HCT116 (cell line): ENCODE measurements around the gene ZDHHC23. TPM values are rescaled to one million over a fixed set of nuclear protein-coding genes. Genes with fewer than 3 reads are reported as not detected.

Experiments
- ATAC-seq: fragments of 200-7000 bp; cut with Tn5 transposase; 2 replicates; pipeline ENCODE4 v1.9.1; 2020; ENCODE audit warnings: mild to moderate bottlenecking, moderate library complexity
- BruUV-seq: library from RNA; stranded (reverse); fragments of 400-500 nt; replicated peaks from 2 replicates; lab custom pipeline; 2021; lab: Mats Ljungman, UMichigan
- CTCF ChIA-PET: fragments of 300-600 bp; sonication (Branson Sonifier 250); formaldehyde crosslinking; loops from one replicate; lab custom pipeline; 2021; ENCODE audit warnings: antibody characterized with exemption; lab: Charles Lee
- POLR2A ChIA-PET: fragments of 300-600, 350-600 bp; sonication (Branson Sonifier 250); formaldehyde crosslinking; loops from one replicate; lab custom pipeline; 2021; ENCODE audit warnings: antibody characterized with exemption; lab: Charles Lee
- RAD21 ChIA-PET, 2 experiments: fragments of 300-600 bp; sonication (Branson Sonifier 250); formaldehyde crosslinking; loops; one replicate each; lab custom pipeline; 2023; ENCODE audit warnings: low total read pairs in 2 of 2; ENCODE audit not compliant: uncharacterized antibody in 2 of 2, unreplicated experiment in 2 of 2, low non-redundant PET in 1 of 2; lab: Charles Lee
- DNase-seq: peaks from one replicate; pipeline ENCODE4 v3.0.0-alpha.2; 2010; ENCODE audit warnings: low read depth, low spot score
- H2AFZ ChIP-seq: fragments of 200-600 bp; shearing (Covaris generic), sonication (generic); 2 replicates; pipeline ENCODE4 v1.6.1; 2017; ENCODE audit warnings: low read depth, mixed run types, mixed read lengths, antibody characterized with exemption, low read length; ENCODE audit not compliant: poor library complexity, severe bottlenecking
- H3K27ac ChIP-seq: 2 replicates; pipeline ENCODE4 v1.5.1; 2012; ENCODE audit warnings: low read depth, low read length
- H3K27me3 ChIP-seq: fragments of 200-600 bp; sonication (generic); 2 replicates; pipeline ENCODE4 v1.6.1; 2016; ENCODE audit warnings: mixed run types, low read length, mixed read lengths; ENCODE audit not compliant: insufficient read depth
- H3K36me3 ChIP-seq, 2 experiments: fragments of 200-500 bp in 1 of 2; fragments of 200-600 bp in 1 of 2; sonication (Bioruptor generic) in 1 of 2; sonication (generic) in 1 of 2; 2 replicates each; pipeline versions ENCODE4 v1.5.1 to v1.6.1; 2014 to 2016; ENCODE audit warnings: low read length in 2 of 2, inconsistent platforms in 1 of 2, mixed read lengths in 1 of 2, mixed run types in 1 of 2; ENCODE audit not compliant: insufficient read depth in 2 of 2, control insufficient read depth in 1 of 2
- H3K4me1 ChIP-seq, 2 experiments: fragments of 200-600 bp in 1 of 2; sonication (generic) in 1 of 2; 2 replicates each; pipeline versions ENCODE4 v1.5.1 to v1.6.1; 2012 to 2017; ENCODE audit warnings: low read length in 2 of 2, inconsistent platforms in 1 of 2, mild to moderate bottlenecking in 1 of 2, mixed read lengths in 1 of 2, mixed run types in 1 of 2, moderate library complexity in 1 of 2; ENCODE audit not compliant: insufficient read depth in 2 of 2, control insufficient read depth in 1 of 2
- H3K4me2 ChIP-seq: fragments of 200-600 bp; sonication (generic); 2 replicates; pipeline ENCODE4 v1.6.1; 2017; ENCODE audit warnings: mixed run types, low read length, mixed read lengths
- H3K4me3 ChIP-seq, 2 experiments: fragments of 200-600 bp in 1 of 2; sonication (generic) in 1 of 2; replicated peaks in 1 of 2; 2 replicates each; pipeline ENCODE4 v1.5.1; 2011 to 2016; ENCODE audit warnings: low read length in 2 of 2, control low read depth in 1 of 2, low read depth in 1 of 2, mild to moderate bottlenecking in 1 of 2, mixed read lengths in 1 of 2, mixed run types in 1 of 2
- H3K79me2 ChIP-seq: fragments of 200-600 bp; sonication (generic); 2 replicates; pipeline ENCODE4 v1.6.1; 2017; ENCODE audit warnings: mild to moderate bottlenecking, mixed run types, low read length, moderate library complexity, mixed read lengths; ENCODE audit not compliant: insufficient read depth
- H3K9ac ChIP-seq: fragments of 200-600 bp; sonication (generic); 2 replicates; pipeline ENCODE4 v1.6.1; 2016; ENCODE audit warnings: low read length, mixed read lengths
- H3K9me2 ChIP-seq: fragments of 200-600 bp; sonication (generic), shearing (Covaris generic); 2 replicates; pipeline ENCODE4 v1.6.1; 2017; ENCODE audit warnings: mixed run types, mild to moderate bottlenecking, moderate library complexity; ENCODE audit not compliant: insufficient read depth
- H3K9me3 ChIP-seq, 2 experiments: fragments of 200-500 bp in 1 of 2; fragments of 200-600 bp in 1 of 2; sonication (Bioruptor generic) in 1 of 2; sonication (generic) in 1 of 2; 2 replicates each; pipeline ENCODE4 v1.6.1; 2014 to 2017; ENCODE audit warnings: low read length in 2 of 2, mixed read lengths in 2 of 2, inconsistent platforms in 1 of 2, low read depth in 1 of 2, mild to moderate bottlenecking in 1 of 2, mixed run types in 1 of 2, moderate library complexity in 1 of 2; ENCODE audit not compliant: control insufficient read depth in 1 of 2, insufficient read depth in 1 of 2
- H4K20me1 ChIP-seq: fragments of 200-600 bp; sonication (generic), shearing (Covaris generic); 2 replicates; pipeline ENCODE4 v1.6.1; 2017; ENCODE audit warnings: mixed run types, mild to moderate bottlenecking, moderate library complexity; ENCODE audit not compliant: insufficient read depth
- EZH2phosphoT487 ChIP-seq: fragments of 200-600 bp; IDR thresholded peaks from 2 replicates; pipeline ENCODE4 v1.6.1; 2018; ENCODE audit warnings: antibody characterized with exemption, borderline replicate concordance
- POLR2A ChIP-seq: IDR thresholded peaks from 2 replicates; pipeline ENCODE4 v1.7.0; 2011; ENCODE audit warnings: borderline replicate concordance; ENCODE audit not compliant: insufficient read depth, insufficient read length; ENCODE audit errors: extremely low read depth
- TCF7L2 ChIP-seq: IDR thresholded peaks from 2 replicates; pipeline ENCODE4 v1.7.0; 2011; ENCODE audit warnings: borderline replicate concordance, inconsistent platforms; ENCODE audit not compliant: insufficient read depth, insufficient read length; ENCODE audit errors: extremely low read depth
- YY1 ChIP-seq: IDR thresholded peaks from 2 replicates; pipeline ENCODE4 v1.6.1; 2011; ENCODE audit warnings: low read length, low read depth, moderate library complexity, mild to moderate bottlenecking; ENCODE audit not compliant: insufficient replicate concordance; ENCODE audit errors: extremely low read depth
- ZFX ChIP-seq: fragments of 450-650 bp; IDR thresholded peaks from 2 replicates; pipeline ENCODE4 v1.6.1; 2017
- intact Hi-C: fragments of 100-400 bp; cut with micrococcal nuclease; formaldehyde crosslinking; loops from 2 replicates; pipeline ENCODE4 v1.10.0; 2022
- total RNA-seq: library from RNA; stranded (reverse); gene quantifications from one replicate; pipeline ENCODE4 v1.2.1, GENCODE V29; 2021; ENCODE audit not compliant: unreplicated experiment
- TF ChIP-seq, protein P1 (sequence below), 3 experiments: fragments of 200-600 bp in 1 of 3; sonication (generic) in 1 of 3; IDR thresholded peaks in 2 of 3; conservative IDR thresholded peaks in 1 of 3; 2 replicates each; pipeline ENCODE4 v1.5.1; 2012 to 2017; ENCODE audit warnings: low read depth in 2 of 3, low read length in 2 of 3, antibody characterized with exemption in 1 of 3, borderline replicate concordance in 1 of 3, control low read depth in 1 of 3, mild to moderate bottlenecking in 1 of 3, mixed read lengths in 1 of 3, mixed run types in 1 of 3, moderate library complexity in 1 of 3; ENCODE audit not compliant: insufficient read depth in 1 of 3

The ZDHHC23 gene
- total RNA-seq, 1 experiment from 2014 or later: 22.8 TPM

DNA sequence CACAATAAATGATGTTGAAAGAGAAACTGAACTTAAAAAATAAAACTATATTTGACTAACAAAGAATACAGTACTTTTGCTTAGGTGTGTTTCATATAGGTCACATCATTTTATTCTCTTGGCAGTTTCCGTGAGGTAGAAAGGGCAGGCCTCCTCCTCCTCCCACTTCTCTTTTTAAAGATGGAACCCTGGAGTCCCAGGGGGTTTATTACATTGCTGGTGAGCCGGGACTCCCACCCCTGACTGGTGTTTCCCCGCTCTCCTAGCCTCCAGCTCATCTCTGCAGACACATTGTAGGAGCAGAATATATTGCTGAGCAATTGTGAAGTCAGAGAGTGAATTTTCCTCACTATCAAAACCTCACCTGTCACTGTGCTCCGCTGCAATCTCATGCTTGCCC is 30.0 kb downstream of the ZDHHC23 start:
- Histone ChIP-seq H2AFZ (no peak overlapping the region), H3K27me3 (no peaks in the 10 kb centered on the region), H3K36me3 (0 out of 4 replicates have a peak, but pooled peaks cover 0 to 7% of the 10 kb centered on the region in 2 experiments), H3K4me3 (no peak overlapping the region), H3K9me3 (peaks cover 0 to 3% of the 10 kb centered on the region in 2 experiments; a peak in 2 of 4 replicates), H3K4me1 (no peaks in the 10 kb centered on the region)
- POLR2A ChIA-PET: no interaction called here
- DNase-seq: no peak
- BruUV-seq: no TSS peak
- TF ChIP-seq ZFX (no peak), EZH2phosphoT487 (no peak)
- TF ChIP-seq, all 23 proteins: peak for 0
- H4K20me1 ChIP-seq: no peaks in the 10 kb centered on the region
- ChIA-PET RAD21 (no interaction called here), CTCF (no interaction called here)
- no peak overlapping the region for H3K9ac ChIP-seq
- H3K79me2 ChIP-seq: no peaks in the 10 kb centered on the region
- intact Hi-C loops: no loop called here
- ATAC-seq: no peak
- H3K4me2 ChIP-seq: no peak overlapping the region
- no peaks in the 10 kb centered on the region for H3K9me2 ChIP-seq
- no peak overlapping the region for H3K27ac ChIP-seq

DNA sequence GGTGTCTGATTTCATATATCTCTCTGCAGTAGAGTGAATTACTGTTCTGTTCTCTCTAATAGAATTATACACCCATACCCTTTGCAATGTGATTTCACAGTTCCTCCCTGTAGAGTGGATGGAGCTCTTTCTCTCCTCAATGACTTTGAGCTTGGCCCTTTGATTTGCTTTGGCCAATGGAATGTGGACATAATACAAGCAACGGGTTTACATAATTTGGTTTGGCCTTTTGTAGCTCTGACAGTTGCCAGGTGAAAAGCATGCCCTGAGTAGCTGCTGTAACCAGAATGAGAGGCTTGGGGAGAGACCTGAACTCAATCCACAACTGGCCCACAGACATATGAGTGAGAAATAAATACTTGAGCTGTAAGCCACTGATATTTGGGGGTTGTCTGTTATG is 32.1 kb downstream of the ZDHHC23 start:
- Histone ChIP-seq H3K27me3 (no peaks in the 10 kb centered on the region), H3K27ac (no peak overlapping the region), H3K9ac (no peak overlapping the region), H3K79me2 (no peaks in the 10 kb centered on the region), H3K9me2 (no peaks in the 10 kb centered on the region), H2AFZ (no peak overlapping the region), H4K20me1 (no peaks in the 10 kb centered on the region), H3K36me3 (0 out of 4 replicates have a peak, but pooled peaks cover 0 to 7% of the 10 kb centered on the region in 2 experiments), H3K4me1 (no peaks in the 10 kb centered on the region), H3K9me3 (no peaks in the 10 kb centered on the region), H3K4me2 (no peak overlapping the region), H3K4me3 (no peak overlapping the region)
- ATAC-seq (no peak), DNase-seq (no peak)
- ChIA-PET POLR2A (no interaction called here), RAD21 (no interaction called here), CTCF (no interaction called here)
- BruUV-seq: no TSS peak
- intact Hi-C loops: no loop called here
- no peak for TF ChIP-seq YY1
- TF ChIP-seq, protein P1, sequence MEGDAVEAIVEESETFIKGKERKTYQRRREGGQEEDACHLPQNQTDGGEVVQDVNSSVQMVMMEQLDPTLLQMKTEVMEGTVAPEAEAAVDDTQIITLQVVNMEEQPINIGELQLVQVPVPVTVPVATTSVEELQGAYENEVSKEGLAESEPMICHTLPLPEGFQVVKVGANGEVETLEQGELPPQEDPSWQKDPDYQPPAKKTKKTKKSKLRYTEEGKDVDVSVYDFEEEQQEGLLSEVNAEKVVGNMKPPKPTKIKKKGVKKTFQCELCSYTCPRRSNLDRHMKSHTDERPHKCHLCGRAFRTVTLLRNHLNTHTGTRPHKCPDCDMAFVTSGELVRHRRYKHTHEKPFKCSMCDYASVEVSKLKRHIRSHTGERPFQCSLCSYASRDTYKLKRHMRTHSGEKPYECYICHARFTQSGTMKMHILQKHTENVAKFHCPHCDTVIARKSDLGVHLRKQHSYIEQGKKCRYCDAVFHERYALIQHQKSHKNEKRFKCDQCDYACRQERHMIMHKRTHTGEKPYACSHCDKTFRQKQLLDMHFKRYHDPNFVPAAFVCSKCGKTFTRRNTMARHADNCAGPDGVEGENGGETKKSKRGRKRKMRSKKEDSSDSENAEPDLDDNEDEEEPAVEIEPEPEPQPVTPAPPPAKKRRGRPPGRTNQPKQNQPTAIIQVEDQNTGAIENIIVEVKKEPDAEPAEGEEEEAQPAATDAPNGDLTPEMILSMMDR (IDR thresholded peaks at IDR 0.05 in 2 of 3, conservative IDR thresholded peaks at IDR 0.05 in 1 of 3; ENCODE audit: borderline replicate concordance in 1 of 3, insufficient read depth in 1 of 3, low read depth in 2 of 3, low read length in 2 of 3): no peak
- TF ChIP-seq POLR2A: no peak
- TF ChIP-seq TCF7L2: no peak
